Kidney (tissue), 14 donors: Measurements from ENCODE around the gene ATF6B. TPM values are rescaled to one million over a fixed set of nuclear protein-coding genes. Genes with fewer than 3 reads are reported as not detected.
A peak's percentile ranks its signal among the peaks of the same experiment; 100 is the strongest.

ENCODE experiments used
- DNase-seq, 5 donors: peaks; one replicate each; pipeline ENCODE4 v3.0.0-alpha.2; 2013 to 2020
- FAIRE-seq: peaks from 2 replicates; lab custom pipeline; 2012; peaks lifted over from hg19 to GRCh38; lab: Jason Lieb, UNC
- H3K27ac ChIP-seq, 2 donors: one replicate each; pipeline ENCODE4 v1.7.0; 2013; ENCODE audit warnings: low read depth in 2 of 2, low read length in 2 of 2, inconsistent platforms in 1 of 2
- H3K27me3 ChIP-seq: one replicate; pipeline ENCODE4 v1.7.1; 2013; ENCODE audit warnings: low read length, inconsistent platforms; ENCODE audit not compliant: control insufficient read depth, insufficient read depth
- H3K36me3 ChIP-seq, 3 donors: one replicate each; pipeline versions ENCODE4 v1.7.0 to v1.7.1; 2013; ENCODE audit warnings: low read length in 3 of 3, control low read depth in 1 of 3, inconsistent platforms in 1 of 3; ENCODE audit not compliant: insufficient read depth in 3 of 3, control insufficient read depth in 2 of 3
- H3K4me1 ChIP-seq, 3 donors: one replicate each; pipeline versions ENCODE4 v1.7.0 to v1.7.1; 2013; ENCODE audit warnings: low read length in 3 of 3, inconsistent platforms in 1 of 3, low read depth in 1 of 3; ENCODE audit not compliant: control insufficient read depth in 2 of 3, insufficient read depth in 2 of 3
- H3K4me3 ChIP-seq, 3 donors: one replicate each; pipeline versions ENCODE4 v1.7.0 to v1.8.1; 2013; ENCODE audit warnings: low read length in 3 of 3, control low read depth in 1 of 3, inconsistent platforms in 1 of 3
- H3K9ac ChIP-seq, 3 donors: one replicate each; pipeline versions ENCODE4 v1.7.0 to v1.7.1; 2013; ENCODE audit warnings: low read length in 3 of 3, control low read depth in 1 of 3, inconsistent platforms in 1 of 3
- H3K9me3 ChIP-seq, 3 donors: one replicate each; pipeline versions ENCODE4 v1.7.0 to v1.7.1; 2013; ENCODE audit warnings: low read length in 3 of 3, control low read depth in 1 of 3, inconsistent platforms in 1 of 3; ENCODE audit not compliant: control insufficient read depth in 2 of 3, insufficient read depth in 1 of 3
- CTCF ChIP-seq: IDR thresholded peaks from 3 replicates; pipeline ENCODE4 v1.5.1; 2012; ENCODE audit warnings: mild to moderate bottlenecking, moderate library complexity, borderline replicate concordance; ENCODE audit not compliant: insufficient read depth; ENCODE audit errors: extremely low read depth
- intact Hi-C: fragments of 100-400 bp; cut with DNase I; formaldehyde crosslinking; loops from one replicate; pipeline ENCODE4 v1.11.1; 2022
- polyA plus RNA-seq: library from polyadenylated mRNA; stranded (reverse); fragments of 350-450 nt; fragmentation: Illumina TruSeq; extraction: RNeasy Lipid Tissue Mini Kit (QIAGEN cat#74804); gene quantifications from one replicate; pipeline ENCODE4 v1.2.3, GENCODE V29; 2014; ENCODE audit warnings: low read depth, low replicate concordance; ENCODE audit not compliant: insufficient read depth
- total RNA-seq: library from RNA; stranded (reverse); fragmentation: NEBNext Ultra II Directional; extraction: Animal tissue kit (Norgen Biotek cat#: 25700); gene quantifications from one replicate; pipeline ENCODE4 v1.2.1, GENCODE V29; 2021
- donor health status: control.
- donor health status: control.
- donor health status: control.
- donor health status: control.
- donor health status: control.
- donor health status: DM: yes; HTN: yes; CAD: no.
- donor health status: Normal renal cell carcinoma (clear cell type).

The ATF6B gene
- total and polyA plus RNA-seq, 2 donors from 2014 or later = 40.3 to 104 TPM

DNA sequence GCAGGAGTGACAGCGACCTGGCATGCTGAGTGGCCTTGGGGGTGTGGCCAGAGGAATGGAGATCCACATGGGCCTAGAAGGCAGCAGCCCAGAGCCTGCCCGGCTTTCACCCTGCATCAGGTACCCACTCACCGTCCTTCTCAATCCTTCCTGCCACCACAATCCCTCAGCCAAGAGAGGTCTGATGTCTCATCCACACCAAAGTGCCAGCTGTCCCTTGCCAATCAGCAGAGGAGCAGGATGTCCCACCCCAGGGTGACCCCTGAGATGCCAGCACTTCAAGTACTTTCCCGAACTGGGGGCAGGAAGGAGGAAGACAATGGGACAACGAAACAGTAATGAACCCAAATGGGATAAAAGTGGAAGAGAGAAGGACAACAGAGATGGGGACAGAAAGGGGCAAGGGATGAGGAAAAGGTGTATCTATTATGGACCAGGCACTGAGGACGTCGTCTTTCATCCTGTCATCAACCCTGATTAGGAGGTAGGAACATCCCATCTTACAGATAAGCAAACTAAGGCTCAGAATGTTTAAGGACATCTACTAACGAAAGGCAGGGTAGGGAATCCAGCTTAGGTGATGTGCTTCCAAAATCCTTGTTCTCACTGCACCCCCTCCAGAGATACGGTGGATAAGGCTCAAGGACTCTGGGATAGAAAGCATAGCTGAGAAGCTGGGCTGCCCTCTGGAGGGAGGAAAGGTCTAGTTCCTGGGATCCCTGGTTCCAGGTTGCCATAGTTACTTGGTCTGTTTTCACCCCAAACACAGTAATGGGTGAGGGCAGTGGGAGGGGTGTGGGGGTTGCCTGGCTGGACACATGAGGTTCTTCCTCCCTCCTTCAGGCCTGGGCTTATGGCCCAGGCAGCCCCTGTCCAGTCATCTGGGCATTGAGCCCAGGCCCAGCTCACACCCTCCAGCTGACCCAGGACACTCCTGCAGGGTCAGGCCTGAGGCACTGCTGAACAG lies 14.4 kb downstream of the ATF6B start:
- TF ChIP-seq CTCF = peak; percentile 34
- DNase-seq (peak in 4 of 5 donors; percentile 58 to 94 (median 70)), FAIRE-seq (no peak)
- peak overlapping the region; percentile 68 to 78 for H3K27ac ChIP-seq
- peaks cover 5 to 33% (median 25%) of the 10 kb centered on the region in 3 donors for H3K36me3 ChIP-seq
- H3K27me3 ChIP-seq = no peaks in the 10 kb centered on the region
- intact Hi-C loops = no loop called here
- no peaks in the 10 kb centered on the region for H3K9me3 ChIP-seq
- no peak overlapping the region for H3K9ac ChIP-seq
- peaks cover 5 to 24% (median 6%) of the 10 kb centered on the region in 3 donors for H3K4me1 ChIP-seq
- H3K4me3 ChIP-seq = no peak overlapping the region

GRCh38 chr6:32112431-32112980 lies 15.5 kb downstream of the ATF6B start:
- no peak for TF ChIP-seq CTCF
- H3K4me1 ChIP-seq = peaks cover 6 to 22% (median 10%) of the 10 kb centered on the region in 3 donors
- no peak for FAIRE-seq
- intact Hi-C loops = no loop called here
- DNase-seq = peak in 1 of 5 donors; percentile 54
- H3K4me3 ChIP-seq = no peak overlapping the region
- H3K9ac ChIP-seq = no peak overlapping the region
- no peaks in the 10 kb centered on the region for H3K9me3 ChIP-seq
- H3K27ac ChIP-seq = no peak overlapping the region
- H3K36me3 ChIP-seq = peaks cover 0 to 22% (median 17%) of the 10 kb centered on the region in 3 donors
- no peaks in the 10 kb centered on the region for H3K27me3 ChIP-seq

DNA sequence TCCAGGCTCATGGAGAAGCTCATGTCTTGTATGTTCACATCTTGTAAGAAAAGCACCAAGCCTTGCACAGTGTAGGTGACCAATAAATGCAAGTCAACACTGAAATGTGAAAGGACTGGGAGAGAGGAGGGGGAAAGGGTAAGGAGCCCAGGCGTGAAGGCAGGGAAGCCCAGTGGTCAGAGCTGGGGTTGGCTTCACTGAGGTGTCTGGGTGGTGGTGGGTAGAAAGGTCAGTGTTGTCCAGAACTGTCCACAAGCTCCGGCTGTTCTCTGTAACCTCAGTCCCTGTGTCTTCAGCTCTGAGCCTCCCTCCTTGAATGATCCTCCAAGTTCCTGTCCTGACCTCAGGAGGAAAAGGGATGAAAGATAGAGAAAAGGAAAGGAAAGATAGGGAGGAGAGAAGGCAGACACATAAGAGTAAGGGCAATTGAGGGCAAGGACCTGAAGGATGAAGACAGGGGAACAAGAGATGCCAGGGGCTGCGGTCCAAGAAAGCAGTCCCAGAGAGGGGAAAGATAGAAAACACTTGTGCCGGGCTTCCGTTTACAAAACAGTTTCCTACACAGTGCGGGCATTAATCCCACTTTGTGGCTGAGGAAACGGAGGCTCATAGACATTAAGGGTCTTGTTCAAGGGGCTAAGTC lies 16.5 kb downstream of the ATF6B start:
- FAIRE-seq (no peak), DNase-seq (no peak)
- no peak for TF ChIP-seq CTCF
- Histone ChIP-seq H3K9ac (no peak overlapping the region), H3K9me3 (no peaks in the 10 kb centered on the region), H3K4me1 (peaks cover 6 to 28% (median 12%) of the 10 kb centered on the region in 3 donors), H3K36me3 (peaks cover 0 to 12% (median 7%) of the 10 kb centered on the region in 3 donors), H3K27me3 (no peaks in the 10 kb centered on the region), H3K27ac (no peak overlapping the region), H3K4me3 (no peak overlapping the region)
- intact Hi-C loops = no loop called here
